ENCODE data around the gene ENDOV. TPM values are rescaled to one million over a fixed set of nuclear protein-coding genes. Genes with fewer than 3 reads are reported as not detected.

Gene ENDOV
- total and polyA plus RNA-seq, 4 donors: 5.7 to 11.9 (median 8.3) TPM

- no peak for DNase-seq (ENCODE audit: low spot score)
- no peak overlapping the region for H3K9ac ChIP-seq (ENCODE audit: low read depth in 1 of 2, low read length in 2 of 2)
- no peak overlapping the region for H3K4me3 ChIP-seq (ENCODE audit: low read depth in 1 of 3, low read length in 3 of 3)
- no peaks in the 10 kb centered on the region for H3K36me3 ChIP-seq (ENCODE audit: control insufficient read depth in 4 of 4, insufficient read depth in 3 of 4, low read depth in 1 of 4, low read length in 3 of 4)
- peaks cover 4 to 14% (median 13%) of the 10 kb centered on the region in 4 donors for H3K4me1 ChIP-seq (ENCODE audit: control insufficient read depth in 4 of 4, insufficient read depth in 4 of 4, low read length in 3 of 4)
- H3K27ac ChIP-seq (ENCODE audit: low read depth in 1 of 2, low read length in 2 of 2): no peak overlapping the region
- no peak for TF ChIP-seq HNF4A (conservative IDR thresholded peaks at IDR 0.05)
- TF ChIP-seq REST (IDR thresholded peaks at IDR 0.05): no peak
- no peak for TF ChIP-seq JUND (IDR thresholded peaks at IDR 0.05)
- no peak for TF ChIP-seq CTCF (IDR thresholded peaks at IDR 0.05; ENCODE audit: low read depth, low read length, missing input control)
- TF ChIP-seq EGR1 (IDR thresholded peaks at IDR 0.05; ENCODE audit: low read depth in 2 of 2): no peak
- no peak for TF ChIP-seq ATF3 (IDR thresholded peaks at IDR 0.05)
- no peak for TF ChIP-seq FOXA1 (IDR thresholded peaks at IDR 0.05)
- TF ChIP-seq ZBTB33 (IDR thresholded peaks at IDR 0.05): no peak
- TF ChIP-seq RAD21 (IDR thresholded peaks at IDR 0.05): no peak
- TF ChIP-seq NR2F2 (IDR thresholded peaks at IDR 0.05): no peak
- no peak for TF ChIP-seq YY1 (IDR thresholded peaks at IDR 0.05)
- no peak for TF ChIP-seq TAF1 (conservative IDR thresholded peaks at IDR 0.05)
- no peak for TF ChIP-seq SP1 (IDR thresholded peaks at IDR 0.05)
- no peak for TF ChIP-seq GABPA (IDR thresholded peaks at IDR 0.05 in 1 of 2, conservative IDR thresholded peaks at IDR 0.05 in 1 of 2)
- no peak for TF ChIP-seq HNF4G (IDR thresholded peaks at IDR 0.05)
- TF ChIP-seq RXRA (IDR thresholded peaks at IDR 0.05): no peak
- TF ChIP-seq FOXA2 (IDR thresholded peaks at IDR 0.05): no peak
- WGBS: 88% methylated on average over 9 of the region's 9 CpGs
- H3K27me3 ChIP-seq (ENCODE audit: control insufficient read depth in 4 of 4, insufficient read depth in 4 of 4, low read length in 3 of 4): no peaks in the 10 kb centered on the region
- H3K9me3 ChIP-seq (ENCODE audit: control insufficient read depth in 4 of 4, low read length in 3 of 4): no peaks in the 10 kb centered on the region
Measured at GRCh38 chr17:80451104-80451775, 36.3 kb downstream of the ENDOV start.

Measured in liver (tissue), 9 donors.